Measurements from ENCODE around the gene TMEM62. TPM values are rescaled to one million over a fixed set of nuclear protein-coding genes. Genes with fewer than 3 reads are reported as not detected.
"Not testable (repeated sequence)": the region's sequence is repeated elsewhere in the genome, so short reads cannot be mapped to it uniquely, and the experiment has no call there.

TMEM62 gene
- total RNA-seq, 1 experiment from 2014 or later = 12.5 TPM

DNA sequence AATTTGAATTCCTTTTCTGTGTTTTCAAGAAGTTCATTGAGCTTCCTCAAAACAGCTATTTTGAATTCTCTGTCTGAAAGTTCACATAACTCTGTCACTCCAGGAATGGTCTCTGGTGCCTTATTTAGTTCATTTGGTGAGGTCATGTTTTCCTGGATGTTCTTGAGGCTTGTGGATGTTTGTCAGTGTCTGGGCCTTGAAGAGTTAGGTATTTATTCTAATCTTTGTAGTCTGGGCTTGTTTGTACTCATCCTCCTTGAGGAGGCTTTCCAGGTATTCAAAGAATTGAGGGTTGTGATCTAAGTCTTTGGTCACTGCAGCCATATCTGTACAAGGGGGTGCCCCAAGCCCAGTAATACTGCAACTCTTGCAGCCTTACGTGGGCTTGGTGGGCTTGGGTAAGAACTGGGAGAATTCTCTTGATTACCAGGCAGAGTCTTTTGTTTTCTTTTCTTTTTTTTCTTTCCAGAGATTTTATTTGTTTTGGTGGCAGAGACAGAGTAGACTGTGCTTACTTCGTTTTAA is 32.5 kb downstream of the TMEM62 start:
- Histone ChIP-seq H3K9me3 (ENCODE audit: insufficient read depth, low read depth) (no peaks in the 10 kb centered on the region), H3K79me2 (ENCODE audit: low read depth) (no peaks in the 10 kb centered on the region), H4K20me1 (ENCODE audit: insufficient read depth) (no peaks in the 10 kb centered on the region), H2AFZ (no peak overlapping the region), H3K9me2 (ENCODE audit: insufficient read depth) (no peaks in the 10 kb centered on the region), H3K4me1 (replicated peaks; ENCODE audit: insufficient read depth) (peaks cover 16% of the 10 kb centered on the region; the same call in 1 of the 2 replicates), H3K27ac (no peak overlapping the region), H3K36me3 (ENCODE audit: low read depth) (no peaks in the 10 kb centered on the region), H3F3A (ENCODE audit: insufficient read depth, low read depth) (peaks cover 3% of the 10 kb centered on the region; the same call in 1 of the 2 replicates), H3K4me3 (no peak overlapping the region), H3K4me2 (no peak overlapping the region), H3K27me3 (ENCODE audit: insufficient read depth, low read depth) (no peaks in the 10 kb centered on the region)
- DNase-seq = no peak
- no TSS peak for BruUV-seq (replicated peaks)
- intact Hi-C loops (cut with micrococcal nuclease; ENCODE audit: unreplicated experiment) = no loop called here
- ChIA-PET CTCF (no interaction called here), POLR2A (ENCODE audit: unreplicated experiment) (no interaction called here)
- no peak for TF ChIP-seq EZH2 (IDR thresholded peaks at IDR 0.05; ENCODE audit: low read depth)
- TF ChIP-seq, protein P1, sequence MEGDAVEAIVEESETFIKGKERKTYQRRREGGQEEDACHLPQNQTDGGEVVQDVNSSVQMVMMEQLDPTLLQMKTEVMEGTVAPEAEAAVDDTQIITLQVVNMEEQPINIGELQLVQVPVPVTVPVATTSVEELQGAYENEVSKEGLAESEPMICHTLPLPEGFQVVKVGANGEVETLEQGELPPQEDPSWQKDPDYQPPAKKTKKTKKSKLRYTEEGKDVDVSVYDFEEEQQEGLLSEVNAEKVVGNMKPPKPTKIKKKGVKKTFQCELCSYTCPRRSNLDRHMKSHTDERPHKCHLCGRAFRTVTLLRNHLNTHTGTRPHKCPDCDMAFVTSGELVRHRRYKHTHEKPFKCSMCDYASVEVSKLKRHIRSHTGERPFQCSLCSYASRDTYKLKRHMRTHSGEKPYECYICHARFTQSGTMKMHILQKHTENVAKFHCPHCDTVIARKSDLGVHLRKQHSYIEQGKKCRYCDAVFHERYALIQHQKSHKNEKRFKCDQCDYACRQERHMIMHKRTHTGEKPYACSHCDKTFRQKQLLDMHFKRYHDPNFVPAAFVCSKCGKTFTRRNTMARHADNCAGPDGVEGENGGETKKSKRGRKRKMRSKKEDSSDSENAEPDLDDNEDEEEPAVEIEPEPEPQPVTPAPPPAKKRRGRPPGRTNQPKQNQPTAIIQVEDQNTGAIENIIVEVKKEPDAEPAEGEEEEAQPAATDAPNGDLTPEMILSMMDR (conservative IDR thresholded peaks at IDR 0.05) = no peak

DNA sequence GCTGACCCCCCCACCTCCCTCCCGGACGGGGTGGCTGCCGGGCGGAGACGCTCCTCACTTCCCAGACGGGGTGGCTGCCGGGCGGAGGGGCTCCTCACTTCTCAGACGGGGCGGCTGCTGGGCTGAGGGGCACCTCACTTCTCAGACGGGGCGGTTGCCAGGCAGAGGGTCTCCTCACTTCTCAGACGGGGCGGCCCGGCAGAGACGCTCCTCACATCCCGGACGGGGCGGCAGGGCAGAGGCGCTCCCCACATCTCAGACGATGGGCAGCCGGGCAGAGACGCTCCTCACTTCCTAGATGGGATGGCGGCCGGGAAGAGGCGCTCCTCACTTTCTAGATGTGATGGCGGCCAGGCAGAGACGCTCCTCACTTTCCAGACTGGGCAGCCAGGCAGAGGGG is 33.9 kb downstream of the TMEM62 start:
- BruUV-seq (replicated peaks) = not testable (repeated sequence)

DNA sequence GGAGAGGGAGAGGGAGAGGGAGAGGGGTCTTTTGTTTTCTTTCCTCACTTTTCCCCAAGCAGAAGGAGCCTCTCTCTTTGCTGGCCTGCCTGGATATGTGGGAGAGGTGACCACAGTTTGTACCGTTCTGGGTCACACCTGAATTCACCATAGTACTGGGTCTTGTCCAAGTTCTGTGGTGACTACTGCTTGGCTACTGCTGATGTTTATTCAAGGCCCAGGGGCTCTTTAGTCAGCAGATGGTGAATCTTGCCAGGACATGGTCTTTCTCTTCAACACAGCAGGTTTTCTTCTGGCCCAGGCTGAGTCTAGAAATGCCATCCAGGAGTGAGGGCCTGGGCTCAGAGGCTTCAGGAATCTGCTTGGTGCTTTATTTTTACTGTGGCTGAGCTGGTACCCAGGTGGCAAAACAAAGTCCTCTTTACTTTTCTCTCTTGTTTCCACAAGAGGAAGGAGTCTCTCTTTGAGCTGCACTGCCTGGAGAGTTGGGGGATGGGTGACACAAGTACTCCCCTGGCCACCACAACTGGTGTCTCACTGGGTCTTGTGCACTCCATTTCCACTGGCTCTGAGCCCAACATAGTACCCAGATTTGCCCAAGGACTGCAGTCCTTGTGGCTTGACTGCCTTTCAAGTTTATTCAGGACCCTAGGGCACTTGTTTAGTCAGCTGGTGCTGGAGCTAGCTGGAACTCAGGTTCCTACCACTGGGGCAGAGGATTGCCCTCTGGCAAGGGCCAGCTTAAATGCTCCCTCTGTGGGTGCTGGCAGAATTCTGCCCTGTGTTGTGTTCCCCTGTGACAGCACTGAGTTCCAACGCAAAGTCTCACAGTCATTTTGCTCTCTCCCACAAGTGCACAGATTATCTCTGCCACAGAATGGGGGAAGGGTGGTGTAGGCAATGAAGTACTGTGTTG is 35.1 kb downstream of the TMEM62 start:
- Histone ChIP-seq H3K9me2 (ENCODE audit: insufficient read depth) (no peaks in the 10 kb centered on the region), H3K9me3 (ENCODE audit: insufficient read depth, low read depth) (no peaks in the 10 kb centered on the region), H3K79me2 (ENCODE audit: low read depth) (no peaks in the 10 kb centered on the region), H3K4me1 (replicated peaks; ENCODE audit: insufficient read depth) (peaks cover 16% of the 10 kb centered on the region; the same call in 1 of the 2 replicates), H3K4me3 (no peak overlapping the region), H3K36me3 (ENCODE audit: low read depth) (no peaks in the 10 kb centered on the region), H3K4me2 (peak overlapping the region; percentile 10; the same call in 1 of the 2 replicates), H3F3A (ENCODE audit: insufficient read depth, low read depth) (peaks cover 3% of the 10 kb centered on the region; the same call in 1 of the 2 replicates), H3K27me3 (ENCODE audit: insufficient read depth, low read depth) (no peaks in the 10 kb centered on the region), H3K27ac (no peak overlapping the region), H2AFZ (no peak overlapping the region), H4K20me1 (ENCODE audit: insufficient read depth) (no peaks in the 10 kb centered on the region)
- DNase-seq = no peak
- TF ChIP-seq, protein P1 (conservative IDR thresholded peaks at IDR 0.05) = no peak
- no peak for TF ChIP-seq EZH2 (IDR thresholded peaks at IDR 0.05; ENCODE audit: low read depth)
- ChIA-PET POLR2A (ENCODE audit: unreplicated experiment) (no interaction called here), CTCF (no interaction called here)
- no TSS peak for BruUV-seq (replicated peaks)
- intact Hi-C loops (cut with micrococcal nuclease; ENCODE audit: unreplicated experiment) = no loop called here

More for the DNA sequence above, 33.9 kb downstream of the TMEM62 start:
- H2AFZ ChIP-seq; H3K79me2 ChIP-seq (ENCODE audit: low read depth); H4K20me1 ChIP-seq (ENCODE audit: insufficient read depth); H3K9me2 ChIP-seq (ENCODE audit: insufficient read depth); H3K9me3 ChIP-seq (ENCODE audit: insufficient read depth, low read depth); H3K4me3 ChIP-seq; H3K27me3 ChIP-seq (ENCODE audit: insufficient read depth, low read depth); CTCF ChIA-PET; H3F3A ChIP-seq (ENCODE audit: insufficient read depth, low read depth); intact Hi-C loops (cut with micrococcal nuclease; ENCODE audit: unreplicated experiment); H3K27ac ChIP-seq; DNase-seq; POLR2A ChIA-PET (ENCODE audit: unreplicated experiment); H3K36me3 ChIP-seq (ENCODE audit: low read depth); H3K4me2 ChIP-seq: not testable (repeated sequence)
- H3K4me1 ChIP-seq (replicated peaks; ENCODE audit: insufficient read depth) = peaks cover 16% of the 10 kb centered on the region; the same call in 1 of the 2 replicates

All from PC-9 (cell line).